Right lobe of liver (tissue), 6 donors: ENCODE data around the gene SLC2A6. TPM values are rescaled to one million over a fixed set of nuclear protein-coding genes. Genes with fewer than 3 reads are reported as not detected.

Experiments used
- ATAC-seq, 4 donors: fragments of 200-7000 bp; cut with Tn5 transposase; one replicate each; pipeline ENCODE4 v1.9.1; 2020; ENCODE audit warnings: mild to moderate bottlenecking in 4 of 4, moderate library complexity in 4 of 4
- DNase-seq, 3 donors: peaks; one replicate each; pipeline ENCODE4 v3.0.0-alpha.2; 2020
- H3K27ac ChIP-seq, 3 donors: fragments of 200-600 bp; one replicate each; pipeline ENCODE4 v1.8.0; 2022
- H3K27me3 ChIP-seq, 2 donors: fragments of 200-600 bp; one replicate each; pipeline ENCODE4 v1.8.0; 2022
- H3K36me3 ChIP-seq, 4 donors: fragments of 200-600 bp; sonication (generic) in 1 of 4; one replicate each; pipeline versions ENCODE4 v1.5.1 to v1.8.0; 2017 to 2022; ENCODE audit warnings: control low read depth in 1 of 4
- H3K4me1 ChIP-seq, 4 donors: fragments of 200-600 bp; sonication (generic) in 1 of 4; one replicate each; pipeline versions ENCODE4 v1.5.1 to v1.8.0; 2017 to 2022; ENCODE audit warnings: control low read depth in 1 of 4
- H3K4me3 ChIP-seq, 3 donors: fragments of 200-600 bp; one replicate each; pipeline ENCODE4 v1.8.0; 2022
- H3K9me3 ChIP-seq, 4 donors: fragments of 200-600 bp; sonication (generic) in 1 of 4; one replicate each; pipeline versions ENCODE4 v1.5.1 to v1.8.0; 2017 to 2022; ENCODE audit warnings: control low read depth in 1 of 4
- CTCF ChIP-seq, 4 donors: fragments of 200-600 bp in 3 of 4; fragments of 450-650 bp in 1 of 4; IDR thresholded peaks; one replicate each; pipeline versions ENCODE4 v1.5.1 to v1.8.0; 2016 to 2022; ENCODE audit warnings: antibody characterized with exemption in 4 of 4, mild to moderate bottlenecking in 2 of 4
- POLR2A ChIP-seq: fragments of 450-650 bp; IDR thresholded peaks from one replicate; pipeline ENCODE4 v1.6.1; 2017; ENCODE audit warnings: antibody characterized with exemption, mild to moderate bottlenecking
- WGBS: methylation state at CpG from one replicate; pipeline ENCODE4 v1.1.6; 2018; ENCODE audit warnings: low coverage, low lambda C conversion rate; ENCODE audit not compliant: insufficient coverage; ENCODE audit errors: missing lambda C conversion rate; 5-methylcytosine and 5-hydroxymethylcytosine counted together
- intact Hi-C, 2 donors: fragments of 100-400 bp; cut with DNase I; formaldehyde crosslinking; loops; one replicate each; pipeline versions ENCODE4 v1.11.2 to v1.14.1; 2022
- total RNA-seq, 6 experiments: library from RNA; depleted of rRNA in 2 of 6; stranded (reverse); fragments of >200 nt in 2 of 6; fragmentation: NEBNext Ultra II Directional in 3 of 6; extraction: Animal tissue kit (Norgen Biotek cat#: 25700) in 3 of 6; gene quantifications; one replicate each; pipeline versions ENCODE4 v1.1.0 to v1.2.4, GENCODE V29; 2016 to 2023
- donor health status: DM: no; HTN: yes; CAD: no.
- donor health status: DM: no; HTN: no; CAD: no.
- donor health status: DM: no; HTN: no; CAD: no.
- donor health status: DM: no; HTN: yes; CAD: no.
- donor health status: DM: no; HTN: yes; CAD: no.

Gene SLC2A6
- total RNA-seq, 6 experiments from 2014 or later: 0.88 to 6.8 (median 2.8) TPM

GRCh38 chr9:133525677-133526076 is 46.8 kb upstream of the SLC2A6 start:
- ATAC-seq: peak; percentile 8 to 33 (median 26)
- intact Hi-C loops: loop anchor here (10.0 kb wide), 2 partner anchors 59 to 209 kb away; partner anchors contain the start of gene SARDH (in 1 of the 2)
- Histone ChIP-seq H3K9me3 (no peaks in the 10 kb centered on the region), H3K27ac (peak overlapping the region in 1 of 3 donors; percentile 16), H3K4me1 (peaks cover 0 to 20% (median 10%) of the 10 kb centered on the region in 4 donors), H3K36me3 (no peaks in the 10 kb centered on the region), H3K27me3 (no peaks in the 10 kb centered on the region), H3K4me3 (no peak overlapping the region)
- 14% methylated on average over 4 of the region's 8 CpGs for WGBS
- no peak for DNase-seq
- TF ChIP-seq POLR2A (no peak), CTCF (IDR thresholded peaks at IDR 0.05) (no peak)

DNA sequence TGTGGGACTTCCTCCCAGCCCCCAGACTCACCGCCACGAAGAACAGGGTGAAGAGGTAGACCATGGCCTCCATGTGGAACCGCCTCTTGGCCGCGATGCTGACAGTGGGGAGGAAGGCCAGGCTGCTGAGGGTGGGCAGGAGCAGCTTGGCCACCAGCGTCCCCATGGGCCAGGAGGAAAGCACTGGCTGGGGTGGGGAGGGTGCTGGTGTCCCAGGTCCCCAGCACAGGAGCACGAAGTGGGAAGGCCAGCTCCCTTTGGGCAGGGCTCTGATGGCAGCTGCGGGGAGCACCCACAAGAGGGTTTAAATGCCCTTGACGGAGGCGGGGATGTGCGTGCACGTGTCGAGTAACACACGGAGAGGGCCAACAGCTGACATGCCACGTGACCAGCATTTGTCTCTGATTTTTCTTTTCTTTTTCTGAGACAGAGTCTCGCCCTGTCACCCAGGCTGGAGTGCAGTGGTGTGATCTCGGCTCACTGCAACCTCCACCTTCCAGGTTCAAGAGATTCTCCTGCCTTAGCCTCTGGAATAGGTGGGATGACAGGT is 45.9 kb upstream of the SLC2A6 start, which contains the start of gene MYMK:
MYMK (minus strand) TSS at position 281 of the 550 bp plus-strand sequence; CDS start at position 166, 115 bp downstream.
- H3K36me3 ChIP-seq: no peaks in the 10 kb centered on the region
- H3K27ac ChIP-seq: peak within 1 kb of the TSS in 1 of 3 donors; percentile 16
- H3K27me3 ChIP-seq: no peaks in the 10 kb centered on the region
- DNase-seq: no peak
- TF ChIP-seq POLR2A (no peak), CTCF (IDR thresholded peaks at IDR 0.05) (no peak)
- ATAC-seq: no peak
- intact Hi-C loops: loop anchor here (10.0 kb wide), 2 partner anchors 60 to 210 kb away; partner anchors contain the start of gene SARDH (in 1 of the 2)
- 94% methylated on average over 6 of the region's 17 CpGs for WGBS
- peaks cover 0 to 30% (median 13%) of the 10 kb centered on the region in 4 donors for H3K4me1 ChIP-seq
- H3K9me3 ChIP-seq: no peaks in the 10 kb centered on the region
- H3K4me3 ChIP-seq: no peak within 1 kb of the TSS

DNA sequence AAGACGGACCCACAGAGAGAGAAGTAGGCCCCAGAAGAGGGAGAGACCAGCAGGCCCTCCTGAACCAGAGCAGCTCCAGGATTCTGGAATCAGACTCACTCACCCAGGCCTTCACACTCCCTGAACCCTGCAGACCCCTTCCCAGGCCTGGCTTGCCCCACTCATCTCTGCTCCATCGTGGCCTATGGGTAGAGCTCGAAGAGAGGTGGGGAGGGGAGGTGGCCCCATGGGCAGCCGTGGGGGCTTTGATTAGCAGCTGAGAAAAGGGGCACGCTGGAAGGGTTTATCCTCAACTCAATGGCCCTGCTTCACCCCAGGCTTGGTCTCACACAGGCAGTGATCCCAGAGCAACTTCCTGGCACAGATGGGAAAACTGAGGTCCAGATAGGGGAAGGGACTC is 45.2 kb upstream of the SLC2A6 start:
- DNase-seq: no peak
- 80% methylated on average over 4 of the region's 5 CpGs for WGBS

DNA sequence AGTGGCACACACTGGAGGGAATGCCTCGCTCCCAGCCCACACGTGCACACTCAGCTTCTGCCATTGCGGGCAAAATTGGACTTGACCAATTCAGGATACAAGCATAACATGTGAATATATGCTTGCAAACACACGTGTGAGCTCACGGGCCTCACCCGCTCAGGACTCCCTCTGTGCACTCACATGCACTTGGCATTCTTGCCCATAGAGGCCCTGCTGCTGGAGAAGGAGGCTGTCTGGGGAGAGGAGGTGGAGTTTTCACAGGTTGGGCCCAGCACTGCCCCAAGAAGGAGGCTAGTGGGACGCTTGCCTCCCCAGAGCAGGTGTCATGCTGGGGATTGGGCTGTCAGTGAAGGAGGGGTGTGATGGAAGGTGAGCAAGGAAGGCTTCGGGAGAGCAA is 44.2 kb upstream of the SLC2A6 start:
- DNase-seq: no peak
- 85% methylated on average over 2 of the region's 8 CpGs for WGBS
- Histone ChIP-seq H3K4me3 (no peak overlapping the region), H3K27ac (no peak overlapping the region), H3K4me1 (peaks cover 0 to 32% (median 13%) of the 10 kb centered on the region in 4 donors), H3K9me3 (no peaks in the 10 kb centered on the region), H3K27me3 (no peaks in the 10 kb centered on the region), H3K36me3 (no peaks in the 10 kb centered on the region)
- no peak for ATAC-seq
- TF ChIP-seq CTCF (IDR thresholded peaks at IDR 0.05) (no peak), POLR2A (no peak)
- intact Hi-C loops: loop anchor here (10.0 kb wide), 2 partner anchors 62 to 212 kb away; partner anchors contain the start of gene SARDH (in 1 of the 2)

More for the DNA sequence above, 45.2 kb upstream of the SLC2A6 start:
- TF ChIP-seq CTCF (IDR thresholded peaks at IDR 0.05): no peak
- no peak for TF ChIP-seq POLR2A
- no peak for ATAC-seq
- intact Hi-C loops: loop anchor here (10.0 kb wide), 2 partner anchors 61 to 211 kb away; partner anchors contain the start of gene SARDH (in 1 of the 2)
- Histone ChIP-seq H3K27me3 (no peaks in the 10 kb centered on the region), H3K9me3 (no peaks in the 10 kb centered on the region), H3K4me3 (no peak overlapping the region), H3K27ac (no peak overlapping the region), H3K36me3 (no peaks in the 10 kb centered on the region), H3K4me1 (peaks cover 0 to 32% (median 13%) of the 10 kb centered on the region in 4 donors)
